Dermis blood vessel endothelial cell (primary cell): Measurements from ENCODE around the gene PLIN1. TPM values are rescaled to one million over a fixed set of nuclear protein-coding genes. Genes with fewer than 3 reads are reported as not detected.

Source experiments
- DNase-seq: peaks from one replicate; pipeline ENCODE4 v3.0.0; 2010
- total RNA-seq: library from RNA; depleted of rRNA; stranded (reverse); fragments of >200 nt; gene quantifications from 2 replicates; pipeline ENCODE4 v1.2.3, GENCODE V29; 2014

The PLIN1 gene
- total RNA-seq, 1 donor from 2014 or later: under 0.01 TPM

DNA sequence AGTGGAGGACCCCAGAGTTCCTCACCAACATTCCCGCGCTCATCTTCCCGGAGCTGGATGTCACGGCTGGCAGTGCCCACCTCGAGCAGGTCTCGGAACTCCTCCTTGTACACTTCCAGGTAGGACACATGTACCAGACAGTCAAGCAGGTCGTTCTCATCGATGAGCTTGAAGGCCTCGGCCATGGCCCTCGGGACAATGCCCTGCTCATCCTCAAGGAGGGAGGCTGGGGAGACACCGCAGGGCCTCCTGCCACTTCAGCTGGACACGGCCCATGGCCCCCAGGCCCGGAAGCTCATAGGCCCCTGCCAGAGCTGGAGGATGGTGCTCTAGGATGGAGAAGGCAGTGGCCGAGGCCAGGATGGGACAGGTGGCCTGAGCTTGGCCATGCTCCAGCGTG is 29.5 kb downstream of the PLIN1 start:
- no peak for DNase-seq

- DNase-seq: no peak
Observed at GRCh38 chr15:89649013-89649625, 30.0 kb downstream of the PLIN1 start.

DNA sequence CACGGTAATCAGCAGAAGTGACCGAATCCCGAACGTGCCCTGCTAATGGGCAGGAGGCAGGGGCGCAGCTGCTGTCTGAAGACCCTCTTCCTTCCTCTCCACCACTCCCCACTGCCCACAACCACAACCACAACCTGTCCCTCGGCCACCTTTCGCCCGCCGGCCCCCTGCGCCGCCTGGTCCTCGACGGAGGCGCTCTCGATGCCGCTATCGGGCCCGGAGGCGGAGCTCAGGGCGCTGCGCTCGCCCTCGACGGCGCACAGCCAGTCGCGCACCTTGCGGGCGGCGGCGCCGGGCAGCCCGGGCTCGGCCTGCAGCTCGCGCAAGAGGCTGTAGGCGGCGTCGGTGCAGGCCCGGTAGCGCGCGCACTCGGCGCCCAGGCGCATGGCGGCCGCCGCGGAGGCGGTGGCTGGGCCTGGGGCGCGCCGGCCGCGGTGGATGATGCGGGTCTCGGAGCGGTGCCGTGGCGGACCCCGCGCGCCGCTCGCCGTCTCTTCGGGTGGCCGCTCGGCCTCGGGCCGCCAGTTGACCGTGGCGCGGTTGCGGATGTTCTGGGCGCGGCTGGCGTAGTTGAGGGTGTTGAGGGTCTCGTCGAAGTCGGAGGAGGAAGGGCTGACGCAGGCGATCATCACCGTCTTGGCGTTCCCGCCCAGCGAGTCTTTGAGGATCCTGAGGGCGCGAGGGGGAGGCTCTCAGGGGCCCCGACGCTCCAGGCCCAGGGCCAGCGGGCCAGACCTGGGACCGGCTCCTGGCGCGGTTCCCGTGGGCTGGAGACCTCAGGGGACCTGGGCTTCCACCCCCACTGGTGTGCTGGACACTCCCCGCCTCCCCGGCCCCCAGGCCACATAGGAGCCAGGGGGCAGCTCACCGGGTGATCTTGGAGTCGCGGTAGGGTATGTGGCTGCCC is 30.8 kb downstream of the PLIN1 start:
- no peak for DNase-seq

DNA sequence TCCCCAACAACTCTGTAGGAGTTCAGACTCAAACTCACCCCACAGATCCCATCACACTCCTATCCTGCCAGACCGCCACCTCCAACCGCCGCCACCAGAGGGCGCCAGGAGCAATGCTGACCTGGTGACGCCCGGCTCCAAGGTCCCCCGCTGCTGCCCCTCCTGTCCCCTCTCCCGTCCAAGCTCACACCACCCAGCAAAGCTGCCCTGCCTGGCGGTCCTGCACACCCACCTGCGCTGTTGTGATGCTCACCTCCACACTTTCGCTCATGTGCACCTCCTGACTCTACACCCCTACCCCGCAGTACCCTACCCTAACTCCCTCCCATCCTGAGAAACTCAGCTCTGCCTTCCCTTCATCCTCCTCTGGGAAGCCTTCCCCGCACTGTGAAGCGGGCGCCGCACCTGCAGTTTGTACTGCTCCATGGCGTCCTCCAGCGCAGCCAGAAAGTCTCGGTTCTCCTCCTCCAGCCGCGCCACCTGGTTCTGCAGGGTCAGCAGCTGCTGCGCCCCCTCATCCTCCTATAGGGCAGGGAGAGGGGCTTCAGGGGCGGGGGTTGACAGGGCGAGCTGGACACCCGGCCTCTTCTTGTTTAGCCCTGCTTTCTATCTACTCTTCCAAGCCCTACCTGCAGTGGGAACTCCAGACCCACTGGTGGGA is 31.8 kb downstream of the PLIN1 start:
- peak; percentile 83 for DNase-seq

DNA sequence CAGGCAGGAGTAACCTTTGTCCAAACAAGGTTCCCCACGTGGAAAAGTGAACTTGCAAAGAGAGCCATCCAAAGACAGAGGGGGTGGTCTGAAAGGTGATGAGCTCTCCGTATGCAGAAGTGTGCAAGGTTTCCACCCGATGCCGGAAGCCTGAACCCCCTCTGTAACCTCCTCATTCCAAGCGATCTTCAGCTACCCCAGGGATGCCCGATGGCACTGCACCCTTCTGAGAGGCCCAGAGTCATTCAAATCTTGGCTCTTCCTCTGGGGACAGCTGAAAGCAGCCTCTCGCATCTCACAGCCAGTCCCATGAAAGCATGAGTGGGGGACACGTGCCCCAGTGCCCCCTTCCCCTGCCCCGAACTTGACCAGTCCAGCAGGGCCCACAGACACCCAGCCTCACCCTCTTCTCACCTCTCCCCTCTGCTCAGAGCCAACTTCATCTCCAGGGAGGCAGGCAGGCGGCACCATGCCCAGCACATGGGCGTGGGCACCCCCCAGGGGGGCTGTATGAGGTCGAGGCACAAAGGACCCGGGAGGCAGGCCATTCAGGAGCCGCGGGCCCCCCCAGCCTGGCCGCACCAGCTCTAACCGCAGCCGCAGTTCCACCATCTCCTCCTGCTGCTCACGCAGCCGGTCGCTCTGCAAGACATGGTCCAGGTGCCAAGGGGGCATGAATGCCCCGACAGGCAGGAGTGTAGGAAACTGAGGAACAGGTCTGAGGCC is 32.6 kb downstream of the PLIN1 start:
- no peak for DNase-seq

- DNase-seq: no peak
Observed at GRCh38 chr15:89645680-89646079, 33.5 kb downstream of the PLIN1 start.

- no peak for DNase-seq
Observed at GRCh38 chr15:89642106-89642505, 37.1 kb downstream of the PLIN1 start.

DNA sequence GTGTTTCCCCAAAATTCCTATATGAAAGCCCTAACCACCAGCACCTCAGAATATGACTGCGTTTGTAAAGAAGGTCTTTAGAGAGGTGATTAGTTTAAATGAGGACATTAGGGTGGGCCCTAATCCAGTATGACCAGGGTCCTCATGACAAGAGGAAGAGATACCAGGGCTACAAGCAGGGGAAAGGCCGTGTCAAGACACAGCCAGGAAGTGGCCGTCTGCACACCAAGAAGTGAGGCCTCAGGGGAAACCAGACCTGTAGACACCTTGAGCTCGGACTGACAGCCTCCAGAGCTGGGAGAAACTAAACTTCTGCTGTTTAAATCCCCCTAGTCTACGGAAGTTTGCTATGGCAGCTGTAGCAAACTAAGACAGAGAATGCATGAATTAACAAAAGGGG is 38.1 kb downstream of the PLIN1 start:
- DNase-seq: no peak

- no peak for DNase-seq
Observed at GRCh38 chr15:89640245-89640644, 38.9 kb downstream of the PLIN1 start.

GRCh38 chr15:89633585-89633984 is 45.6 kb downstream of the PLIN1 start:
- no peak for DNase-seq

DNA sequence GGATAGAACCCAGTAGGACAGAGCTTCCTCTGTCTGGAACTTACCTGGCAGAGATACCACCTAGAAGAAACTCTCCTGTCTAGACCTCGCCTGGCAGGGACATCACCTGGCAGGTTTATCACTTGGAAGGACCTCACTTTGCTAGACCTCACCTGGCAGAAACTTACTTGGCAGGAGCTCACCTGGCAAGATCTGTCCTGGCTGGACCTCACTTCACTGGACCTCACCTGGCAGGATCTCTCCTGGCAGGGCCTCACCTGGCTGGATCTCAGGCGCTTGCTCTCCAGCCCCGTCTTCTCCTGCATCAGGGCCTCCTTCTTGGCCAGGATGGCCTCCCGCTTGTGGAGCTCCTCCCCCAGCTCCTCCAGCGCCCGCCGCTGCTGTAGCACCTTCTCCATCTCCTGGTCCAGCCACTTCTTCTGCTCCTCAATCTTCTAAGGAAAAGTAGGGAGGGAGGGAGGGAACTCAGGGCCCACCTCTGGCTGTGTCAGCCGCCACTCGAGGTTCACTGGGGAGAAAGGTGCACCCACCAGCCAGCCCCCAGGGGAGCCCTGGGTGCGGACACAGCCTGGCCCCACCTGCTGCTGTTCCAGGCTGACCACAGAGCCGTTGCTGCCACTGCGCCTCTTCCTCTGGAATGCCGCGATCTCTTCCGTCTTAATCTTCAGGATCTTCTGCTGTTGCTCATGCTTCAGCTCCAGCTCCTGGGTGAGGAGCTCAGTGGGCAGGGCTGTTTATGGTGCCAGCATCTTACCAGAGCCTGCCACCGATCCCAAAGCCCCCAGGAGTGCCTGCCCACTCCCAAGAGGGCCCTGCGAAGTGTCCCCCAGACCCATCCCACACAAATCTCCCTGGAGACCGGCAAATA is 46.4 kb downstream of the PLIN1 start:
- no peak for DNase-seq

DNA sequence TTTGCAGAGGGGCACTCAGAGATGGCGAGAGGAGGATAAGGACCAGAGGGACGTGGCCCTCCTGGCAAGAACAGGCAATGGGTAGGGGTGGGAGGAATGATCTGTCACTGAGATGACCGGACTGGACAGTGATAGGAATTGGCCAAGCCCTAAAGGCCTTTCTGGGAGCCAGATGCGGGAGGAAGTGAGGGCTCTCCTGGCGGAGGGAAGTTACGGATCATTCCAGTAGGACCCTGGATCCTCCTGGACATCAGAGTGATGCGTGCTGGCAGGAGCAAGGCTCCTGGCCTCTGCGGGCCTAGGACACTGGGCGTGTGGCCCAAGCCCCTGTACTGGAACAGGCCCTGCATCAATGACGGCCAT is 47.3 kb downstream of the PLIN1 start:
- no peak for DNase-seq

DNA sequence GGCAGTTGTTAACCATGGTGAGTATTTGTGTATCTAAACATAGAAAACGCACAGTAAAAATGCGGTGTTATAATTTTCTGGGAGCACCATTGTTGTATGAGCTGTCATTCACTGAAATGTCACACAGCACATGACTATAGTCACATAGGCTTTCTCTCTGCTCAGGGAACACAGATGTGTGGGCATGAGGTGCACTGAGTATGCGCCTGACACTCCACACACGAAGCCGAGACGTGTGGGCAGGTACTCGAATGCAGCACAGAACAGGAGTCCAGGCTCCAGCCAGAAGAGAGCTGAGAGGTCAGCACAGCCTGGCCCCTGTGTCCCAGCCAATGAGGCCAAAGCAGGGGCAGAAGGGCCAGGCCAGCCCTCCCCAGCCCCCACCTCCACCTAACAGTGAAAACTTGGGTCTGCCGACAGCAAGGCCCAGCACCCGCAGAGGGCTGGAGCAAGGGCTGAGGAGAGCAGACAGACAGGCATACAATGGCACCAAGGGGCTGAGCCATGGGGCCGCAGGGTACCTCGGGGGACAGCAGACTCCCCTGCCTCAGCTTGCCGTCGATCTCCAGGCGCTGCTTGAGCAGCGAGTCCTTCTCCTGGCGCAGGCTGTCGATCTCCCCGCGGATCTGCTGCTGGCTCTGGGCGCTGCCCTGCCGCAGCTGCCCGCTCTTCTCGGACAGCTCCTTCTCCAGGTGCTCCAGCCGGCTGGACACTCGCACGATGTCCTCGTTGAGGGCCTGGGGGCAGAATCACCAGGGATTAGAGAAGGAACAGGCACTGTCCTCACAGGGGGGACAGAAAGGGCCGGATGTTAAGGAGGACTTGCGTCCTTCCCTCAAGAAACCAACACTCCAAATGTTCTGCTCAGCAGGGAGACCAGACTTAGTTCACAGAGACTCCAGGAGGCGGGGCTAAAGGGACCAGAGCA is 47.9 kb downstream of the PLIN1 start:
- no peak for DNase-seq

- no peak for DNase-seq
Observed at GRCh38 chr15:89630260-89630659, 48.9 kb downstream of the PLIN1 start.

GRCh38 chr15:89629829-89630228 is 49.3 kb downstream of the PLIN1 start:
- DNase-seq: no peak

GRCh38 chr15:89628806-89629715 is 50.1 kb downstream of the PLIN1 start:
- DNase-seq: no peak

DNA sequence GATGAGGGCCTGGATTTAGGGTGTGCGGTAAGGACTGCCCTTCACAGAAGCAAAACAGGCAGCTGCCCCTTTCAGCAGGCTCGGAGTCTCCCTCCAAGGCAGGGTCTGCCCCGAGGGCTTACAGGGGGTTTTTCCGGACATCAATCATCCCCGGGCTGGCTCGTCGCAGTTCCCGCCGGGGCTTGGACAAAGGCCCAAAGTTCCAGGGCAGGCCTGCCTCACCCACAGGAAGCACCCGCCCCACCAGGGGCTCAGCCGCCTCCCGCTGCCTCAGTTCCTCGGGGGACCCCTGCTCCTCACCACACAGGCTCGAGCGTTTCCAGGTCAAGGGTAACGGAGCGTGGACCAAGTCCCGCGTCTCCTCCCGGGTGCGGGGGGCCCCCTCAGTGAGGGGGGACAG is 50.9 kb downstream of the PLIN1 start:
- DNase-seq: no peak

- DNase-seq: no peak
Observed at GRCh38 chr15:89627256-89627970, 51.8 kb downstream of the PLIN1 start.

DNA sequence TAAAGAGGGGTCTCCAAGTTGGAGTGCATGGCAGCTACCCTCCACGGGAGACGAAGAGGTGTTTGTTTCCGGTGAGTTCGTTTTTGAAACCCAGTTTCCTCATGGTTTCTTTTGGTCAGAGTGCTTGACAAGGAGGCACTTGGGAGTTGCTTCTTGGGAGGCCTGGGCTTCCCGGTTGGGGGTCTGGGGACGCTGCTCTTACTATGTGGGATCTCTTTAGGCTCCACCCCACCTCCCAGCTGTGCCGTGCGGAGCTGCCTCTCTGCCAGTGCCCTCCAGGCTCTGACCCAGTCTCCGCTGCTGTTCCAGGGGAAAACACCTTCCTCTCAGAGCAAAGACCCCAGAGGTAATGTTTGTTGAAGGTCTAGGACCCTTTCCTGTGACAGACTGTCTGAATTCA is 53.5 kb downstream of the PLIN1 start:
- DNase-seq: no peak
